ENCODE data around the gene TUNAR. TPM values are rescaled to one million over a fixed set of nuclear protein-coding genes. Genes with fewer than 3 reads are reported as not detected.

The TUNAR gene
- total and polyA plus RNA-seq, 7 donors = 0.01 TPM; not detected in 6

DNA sequence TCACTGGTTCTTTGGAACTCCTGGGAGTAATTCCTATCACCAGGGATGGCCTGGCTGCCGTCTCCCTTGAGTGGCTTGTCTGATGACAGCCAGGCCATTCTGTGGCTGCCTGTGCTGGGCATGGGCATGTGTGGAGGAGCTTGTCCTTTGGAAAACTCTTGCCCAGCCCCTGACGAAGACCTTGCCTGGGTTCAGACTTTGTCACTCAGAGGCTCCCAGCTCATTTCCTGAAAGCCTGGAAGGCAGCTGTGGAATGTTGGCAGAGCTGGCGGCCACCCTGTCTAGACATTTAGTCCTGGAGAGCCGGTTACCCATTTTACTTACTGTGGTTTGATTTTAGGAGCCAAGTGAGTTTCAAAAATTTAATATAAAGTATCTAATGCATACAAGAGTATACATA lies 34.0 kb downstream of the TUNAR start:
- H3K4me1 ChIP-seq = no peaks in the 10 kb centered on the region
- no peaks in the 10 kb centered on the region for H3K36me3 ChIP-seq (ENCODE audit: insufficient read depth in 1 of 2, low read depth in 1 of 2)
- intact Hi-C loops (cut with DNase I) = no loop called here
- H3K9me3 ChIP-seq = no peaks in the 10 kb centered on the region
- no peak for ATAC-seq
- TF ChIP-seq, protein P1, sequence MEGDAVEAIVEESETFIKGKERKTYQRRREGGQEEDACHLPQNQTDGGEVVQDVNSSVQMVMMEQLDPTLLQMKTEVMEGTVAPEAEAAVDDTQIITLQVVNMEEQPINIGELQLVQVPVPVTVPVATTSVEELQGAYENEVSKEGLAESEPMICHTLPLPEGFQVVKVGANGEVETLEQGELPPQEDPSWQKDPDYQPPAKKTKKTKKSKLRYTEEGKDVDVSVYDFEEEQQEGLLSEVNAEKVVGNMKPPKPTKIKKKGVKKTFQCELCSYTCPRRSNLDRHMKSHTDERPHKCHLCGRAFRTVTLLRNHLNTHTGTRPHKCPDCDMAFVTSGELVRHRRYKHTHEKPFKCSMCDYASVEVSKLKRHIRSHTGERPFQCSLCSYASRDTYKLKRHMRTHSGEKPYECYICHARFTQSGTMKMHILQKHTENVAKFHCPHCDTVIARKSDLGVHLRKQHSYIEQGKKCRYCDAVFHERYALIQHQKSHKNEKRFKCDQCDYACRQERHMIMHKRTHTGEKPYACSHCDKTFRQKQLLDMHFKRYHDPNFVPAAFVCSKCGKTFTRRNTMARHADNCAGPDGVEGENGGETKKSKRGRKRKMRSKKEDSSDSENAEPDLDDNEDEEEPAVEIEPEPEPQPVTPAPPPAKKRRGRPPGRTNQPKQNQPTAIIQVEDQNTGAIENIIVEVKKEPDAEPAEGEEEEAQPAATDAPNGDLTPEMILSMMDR (IDR thresholded peaks at IDR 0.05) = no peak
- H3K4me3 ChIP-seq = no peak overlapping the region
- DNase-seq = no peak
- no peaks in the 10 kb centered on the region for H3K27me3 ChIP-seq (ENCODE audit: insufficient read depth in 3 of 3, low read length in 2 of 3)
- WGBS, 3 donors = 34 to 49% (median 42%) methylated on average over 4 of the region's 4 CpGs
- H3K27ac ChIP-seq = no peak overlapping the region

DNA sequence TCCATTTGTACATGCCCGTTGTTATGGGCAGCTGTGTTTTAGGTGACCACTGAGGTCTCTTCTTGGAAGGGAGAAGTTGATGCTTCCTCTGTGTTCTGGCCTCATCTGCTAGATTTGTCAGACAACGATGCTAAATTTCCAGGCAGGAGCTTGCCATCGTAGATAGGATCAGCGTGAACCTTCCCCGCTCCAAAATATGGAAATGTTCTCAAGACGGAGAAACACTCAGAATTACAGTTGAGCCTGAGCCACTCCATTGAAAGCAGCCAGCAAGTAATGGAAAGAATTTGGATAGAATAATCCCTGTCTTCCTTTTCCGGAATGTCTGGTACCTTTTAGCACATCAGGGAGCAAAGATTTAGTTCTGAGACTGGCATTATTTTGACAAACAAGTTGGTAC lies 34.8 kb downstream of the TUNAR start:
- intact Hi-C loops (cut with DNase I) = no loop called here
- Histone ChIP-seq H3K4me3 (no peak overlapping the region), H3K36me3 (ENCODE audit: insufficient read depth in 1 of 2, low read depth in 1 of 2) (no peaks in the 10 kb centered on the region), H3K4me1 (no peaks in the 10 kb centered on the region), H3K27me3 (ENCODE audit: insufficient read depth in 3 of 3, low read length in 2 of 3) (no peaks in the 10 kb centered on the region), H3K9me3 (no peaks in the 10 kb centered on the region), H3K27ac (no peak overlapping the region)
- DNase-seq (no peak), ATAC-seq (no peak)
- TF ChIP-seq, protein P1 (IDR thresholded peaks at IDR 0.05) = no peak
- 86 to 88% (median 88%) methylated on average over 7 of the region's 7 CpGs for WGBS, 3 donors

DNA sequence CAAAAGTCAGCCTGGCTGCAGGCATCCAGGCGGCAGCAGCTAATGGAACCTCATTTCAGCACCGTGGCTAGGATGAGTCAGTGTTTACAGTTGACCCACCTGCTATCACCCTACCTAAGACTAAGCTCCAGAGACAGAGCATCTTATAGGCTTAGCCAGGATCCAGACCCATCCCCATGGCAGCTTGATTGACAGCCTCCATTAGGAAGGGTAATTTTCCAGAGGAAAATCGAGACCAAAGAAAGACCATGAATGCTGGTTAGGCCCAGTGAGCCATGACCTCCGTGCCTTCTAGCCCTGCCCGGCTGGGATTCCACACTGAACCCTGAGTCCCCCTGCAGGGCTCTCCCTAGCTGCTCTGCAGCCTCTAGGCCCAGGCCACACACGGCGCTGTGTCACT lies 38.7 kb downstream of the TUNAR start:
- intact Hi-C loops (cut with DNase I) = no loop called here
- DNase-seq (no peak), ATAC-seq (no peak)
- TF ChIP-seq, protein P1 (IDR thresholded peaks at IDR 0.05) = no peak
- Histone ChIP-seq H3K27ac (no peak overlapping the region), H3K9me3 (no peaks in the 10 kb centered on the region), H3K27me3 (ENCODE audit: insufficient read depth in 3 of 3, low read length in 2 of 3) (no peaks in the 10 kb centered on the region), H3K36me3 (ENCODE audit: insufficient read depth in 1 of 2, low read depth in 1 of 2) (no peaks in the 10 kb centered on the region), H3K4me1 (no peaks in the 10 kb centered on the region), H3K4me3 (no peak overlapping the region)
- WGBS, 3 donors = 35 to 38% (median 36%) methylated on average over 7 of the region's 7 CpGs

DNA sequence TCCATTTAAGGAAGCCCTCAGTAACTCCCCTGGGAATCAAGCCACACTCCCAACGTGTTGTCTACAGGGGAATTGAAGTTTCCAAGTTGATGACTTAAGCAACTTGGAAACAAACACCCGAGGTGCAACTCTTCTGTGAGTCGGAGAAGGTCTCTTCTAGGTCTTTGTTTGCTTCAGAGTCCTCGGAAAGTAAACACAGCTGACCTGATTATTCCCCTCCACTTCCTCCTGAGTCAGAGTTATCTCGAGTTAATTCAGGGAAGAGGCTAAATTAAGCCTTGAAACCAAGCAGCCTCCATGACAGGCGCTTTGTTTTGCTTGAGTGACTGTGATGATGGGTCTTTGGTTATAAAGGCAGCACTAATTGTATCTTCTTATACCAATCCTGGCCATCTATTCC lies 41.8 kb downstream of the TUNAR start:
- 28 to 35% (median 30%) methylated on average over 6 of the region's 6 CpGs for whole genome bisulfite sequencing, 3 donors
- intact Hi-C loops (cut with DNase I) = no loop called here

More for the DNA sequence above, 41.8 kb downstream of the TUNAR start:
- TF ChIP-seq, protein P1 (IDR thresholded peaks at IDR 0.05) = no peak
- Histone ChIP-seq H3K4me3 (no peak overlapping the region), H3K27me3 (ENCODE audit: insufficient read depth in 3 of 3, low read length in 2 of 3) (no peaks in the 10 kb centered on the region), H3K9me3 (no peaks in the 10 kb centered on the region), H3K27ac (no peak overlapping the region), H3K36me3 (ENCODE audit: insufficient read depth in 1 of 2, low read depth in 1 of 2) (no peaks in the 10 kb centered on the region), H3K4me1 (no peaks in the 10 kb centered on the region)
- DNase-seq = no peak
- ATAC-seq = no peak

Measured in psoas muscle (tissue), 8 donors.